ENCODE results near the gene INSIG1. TPM values are rescaled to one million over a fixed set of nuclear protein-coding genes. Genes with fewer than 3 reads are reported as not detected.

INSIG1 gene
- total and polyA plus RNA-seq, 2 donors (not counting 3 experiments of a cell fraction or from before 2014, with no cell fraction given) = 79.3 to 102 TPM

GRCh38 chr7:155353256-155353897, 55.7 kb downstream of the INSIG1 start:
- TF ChIP-seq POLR2A (IDR thresholded peaks at IDR 0.05; ENCODE audit: low read depth, low read length) (no peak), GATA2 (IDR thresholded peaks at IDR 0.05; ENCODE audit: insufficient read depth, insufficient read length, low read depth, low read length) (no peak), EZH2 (IDR thresholded peaks at IDR 0.05; ENCODE audit: borderline replicate concordance, low read depth, low read length, severe bottlenecking) (no peak), FOS (IDR thresholded peaks at IDR 0.05; ENCODE audit: borderline replicate concordance, insufficient read depth, low read length) (no peak), POLR2AphosphoS5 (IDR thresholded peaks at IDR 0.05; ENCODE audit: insufficient read depth, low read depth, low read length) (no peak), JUN (IDR thresholded peaks at IDR 0.05; ENCODE audit: borderline replicate concordance, insufficient read depth, insufficient read length, low read depth) (no peak), MYC (IDR thresholded peaks at IDR 0.05; ENCODE audit: low read depth, low read length) (no peak), CTCF (IDR thresholded peaks at IDR 0.05; ENCODE audit: extremely low read depth in 1 of 2, insufficient read depth in 1 of 2, low read depth in 1 of 2, low read length in 2 of 2) (no peak)
- TF ChIP-seq, protein P1, sequence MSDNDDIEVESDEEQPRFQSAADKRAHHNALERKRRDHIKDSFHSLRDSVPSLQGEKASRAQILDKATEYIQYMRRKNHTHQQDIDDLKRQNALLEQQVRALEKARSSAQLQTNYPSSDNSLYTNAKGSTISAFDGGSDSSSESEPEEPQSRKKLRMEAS (IDR thresholded peaks at IDR 0.05; ENCODE audit: insufficient read depth, insufficient read length) = no peak
- intact Hi-C loops (cut with micrococcal nuclease) (no loop called here), dilution Hi-C loops (cut with MboI; ENCODE audit: extremely low pct_ligation_motif_present, low sequenced_read_pairs) (no loop called here)
- H3K27me3 ChIP-seq (ENCODE audit: control insufficient read depth in 2 of 2, insufficient read depth in 2 of 2, low read length in 2 of 2) = peaks cover 0 to 3% of the 10 kb centered on the region in 2 experiments
- no peak overlapping the region for H3K4me2 ChIP-seq (ENCODE audit: insufficient read depth, low read length)
- H3K36me3 ChIP-seq (ENCODE audit: control insufficient read depth in 2 of 2, extremely low read depth in 1 of 2, insufficient read depth in 2 of 2, low read length in 2 of 2) = no peaks in the 10 kb centered on the region
- H3K9ac ChIP-seq (replicated peaks; ENCODE audit: extremely low read depth, insufficient read depth, low read length) = no peak overlapping the region
- BruUV-seq (replicated peaks) = no TSS peak
- H3K9me3 ChIP-seq (replicated peaks; ENCODE audit: control insufficient read depth, insufficient read depth, low read length) = no peaks in the 10 kb centered on the region
- no peaks in the 10 kb centered on the region for H3K79me2 ChIP-seq (ENCODE audit: control insufficient read depth, insufficient read depth, low read length)
- no peak overlapping the region for H3K4me3 ChIP-seq (replicated peaks in 1 of 3; ENCODE audit: insufficient read depth in 1 of 3, low read depth in 1 of 3, low read length in 3 of 3)
- CTCF ChIA-PET = interaction anchor here (1.0 kb wide), 1 partner anchor 426 kb away, joined by 3 read pairs; no protein-coding TSS in a partner anchor
- H3K9me1 ChIP-seq (replicated peaks; ENCODE audit: control insufficient read depth, extremely low read depth, insufficient read depth, low read length) = no peaks in the 10 kb centered on the region
- H2AFZ ChIP-seq (ENCODE audit: low read depth, low read length) = no peak overlapping the region
- POLR2A ChIA-PET = no interaction called here
- H4K20me1 ChIP-seq (replicated peaks; ENCODE audit: control insufficient read depth, extremely low read depth, insufficient read depth, low read length) = no peaks in the 10 kb centered on the region
- no peak overlapping the region for H3K27ac ChIP-seq (ENCODE audit: insufficient read depth, low read depth, low read length)
- FAIRE-seq (no peak), DNase-seq (ENCODE audit: low read depth, low spot score) (no peak)
- H3K4me1 ChIP-seq (ENCODE audit: control insufficient read depth, extremely low read depth, insufficient read depth, low read length) = no peaks in the 10 kb centered on the region
